ENCODE measurements around the gene CIC.

The CIC gene

DNA sequence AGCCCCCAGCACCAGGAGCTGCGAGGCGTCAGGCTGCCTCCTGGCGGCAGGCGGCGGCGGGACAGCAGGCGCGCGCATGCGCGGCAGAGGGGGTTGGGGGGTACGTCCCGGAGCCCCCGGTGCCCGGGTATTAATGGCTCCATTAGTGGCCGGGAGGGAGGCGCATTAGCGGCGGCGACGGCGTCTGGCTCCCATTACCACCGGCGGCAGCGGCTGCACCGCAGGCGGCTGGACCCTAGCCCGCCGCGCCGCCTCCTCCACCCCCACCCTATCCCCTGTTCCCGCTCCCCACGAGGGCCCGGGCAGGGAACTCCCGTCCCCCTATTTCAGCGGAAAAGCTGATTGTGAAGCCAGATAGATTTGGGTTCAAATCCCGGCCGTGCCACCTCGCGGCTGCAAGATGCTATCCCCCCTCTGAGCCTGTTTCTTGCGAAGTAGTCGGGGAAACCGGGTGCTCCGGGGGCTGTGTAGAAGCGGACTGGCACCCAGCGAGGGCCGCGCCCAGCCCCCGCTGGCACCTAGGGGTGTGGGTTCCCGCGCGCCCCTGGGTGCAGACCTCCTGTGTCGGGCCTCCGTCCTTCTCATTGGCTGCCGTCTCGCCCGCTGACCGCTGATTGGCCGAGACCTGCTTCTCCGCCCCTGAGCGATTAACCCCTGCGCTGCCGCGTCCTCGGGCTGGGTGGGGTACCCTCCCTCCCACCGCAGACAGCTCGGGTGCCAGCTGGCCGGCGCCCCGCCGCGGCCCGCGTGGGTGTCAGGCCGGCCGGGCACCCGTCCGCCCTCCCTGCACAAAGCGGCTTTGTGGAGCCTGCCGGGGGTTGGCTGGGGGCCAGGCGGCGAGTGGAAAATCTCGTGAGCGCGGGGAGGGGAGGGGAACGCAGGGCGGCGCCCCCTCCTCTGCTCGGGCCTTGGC lies 11.1 kb downstream of the CIC start:
- H3K9me2 ChIP-seq (replicated peaks; ENCODE audit: insufficient read depth, low read length): no peaks in the 10 kb centered on the region
- no peaks in the 10 kb centered on the region for H3K36me3 ChIP-seq (ENCODE audit: low read length)
- H3K27me3 ChIP-seq (ENCODE audit: low read length): no peaks in the 10 kb centered on the region
- peak overlapping the region; percentile 82 for H3K4me3 ChIP-seq (ENCODE audit: insufficient read depth, low read length, poor library complexity, severe bottlenecking)
- H3K4me2 ChIP-seq (ENCODE audit: low read depth, low read length, poor library complexity, severe bottlenecking): peak overlapping the region; percentile 62
- H3K9me3 ChIP-seq (ENCODE audit: insufficient read depth, low read length): no peaks in the 10 kb centered on the region
- H4K20me1 ChIP-seq (ENCODE audit: low read depth, low read length): no peaks in the 10 kb centered on the region
- peaks cover 30% of the 10 kb centered on the region for H3F3A ChIP-seq (ENCODE audit: insufficient read depth)
- H3K79me2 ChIP-seq (ENCODE audit: insufficient read depth, low read length): peaks cover 7% of the 10 kb centered on the region; the same call in 1 of the 2 replicates
- H3K27ac ChIP-seq (ENCODE audit: low read depth, low read length): peak overlapping the region; percentile 89
- peak overlapping the region; percentile 91 for H3K9ac ChIP-seq (ENCODE audit: low read length)
- no peak for TF ChIP-seq EZH2phosphoT487 (conservative IDR thresholded peaks at IDR 0.05; ENCODE audit: low read length)
- TF ChIP-seq, protein P1, sequence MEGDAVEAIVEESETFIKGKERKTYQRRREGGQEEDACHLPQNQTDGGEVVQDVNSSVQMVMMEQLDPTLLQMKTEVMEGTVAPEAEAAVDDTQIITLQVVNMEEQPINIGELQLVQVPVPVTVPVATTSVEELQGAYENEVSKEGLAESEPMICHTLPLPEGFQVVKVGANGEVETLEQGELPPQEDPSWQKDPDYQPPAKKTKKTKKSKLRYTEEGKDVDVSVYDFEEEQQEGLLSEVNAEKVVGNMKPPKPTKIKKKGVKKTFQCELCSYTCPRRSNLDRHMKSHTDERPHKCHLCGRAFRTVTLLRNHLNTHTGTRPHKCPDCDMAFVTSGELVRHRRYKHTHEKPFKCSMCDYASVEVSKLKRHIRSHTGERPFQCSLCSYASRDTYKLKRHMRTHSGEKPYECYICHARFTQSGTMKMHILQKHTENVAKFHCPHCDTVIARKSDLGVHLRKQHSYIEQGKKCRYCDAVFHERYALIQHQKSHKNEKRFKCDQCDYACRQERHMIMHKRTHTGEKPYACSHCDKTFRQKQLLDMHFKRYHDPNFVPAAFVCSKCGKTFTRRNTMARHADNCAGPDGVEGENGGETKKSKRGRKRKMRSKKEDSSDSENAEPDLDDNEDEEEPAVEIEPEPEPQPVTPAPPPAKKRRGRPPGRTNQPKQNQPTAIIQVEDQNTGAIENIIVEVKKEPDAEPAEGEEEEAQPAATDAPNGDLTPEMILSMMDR (IDR thresholded peaks at IDR 0.05; ENCODE audit: insufficient read depth, low read length, poor library complexity, severe bottlenecking): peak; percentile 69
- no peak overlapping the region for H2AFZ ChIP-seq (ENCODE audit: low read depth, low read length, severe bottlenecking)

DNA sequence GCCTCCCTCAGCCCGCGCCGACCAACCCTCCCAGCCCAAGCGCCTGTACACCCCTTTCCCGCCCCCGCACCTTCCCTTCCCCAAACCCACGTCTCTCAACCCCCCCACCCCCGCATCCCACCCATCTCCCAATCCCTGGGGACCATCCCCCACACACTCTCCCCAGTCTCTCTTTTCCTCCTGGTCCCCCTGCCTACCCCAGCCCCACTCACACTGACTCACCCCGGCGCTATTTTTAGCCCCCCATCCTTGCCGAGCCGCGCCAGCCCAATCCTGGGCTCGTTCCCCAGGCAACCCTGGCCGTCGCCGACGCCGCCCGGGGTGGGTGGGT lies 11.7 kb downstream of the CIC start:
- H3K4me3 ChIP-seq (ENCODE audit: insufficient read depth, low read length, poor library complexity, severe bottlenecking): peak overlapping the region; percentile 82
- peak overlapping the region; percentile 89 for H3K27ac ChIP-seq (ENCODE audit: low read depth, low read length)
- H3F3A ChIP-seq (ENCODE audit: insufficient read depth): peaks cover 29% of the 10 kb centered on the region
- peaks cover 13% of the 10 kb centered on the region; the same call in 1 of the 2 replicates for H3K79me2 ChIP-seq (ENCODE audit: insufficient read depth, low read length)
- no peaks in the 10 kb centered on the region for H3K9me2 ChIP-seq (replicated peaks; ENCODE audit: insufficient read depth, low read length)
- no peak overlapping the region for H2AFZ ChIP-seq (ENCODE audit: low read depth, low read length, severe bottlenecking)
- H3K9ac ChIP-seq (ENCODE audit: low read length): peak overlapping the region; percentile 91
- no peaks in the 10 kb centered on the region for H3K27me3 ChIP-seq (ENCODE audit: low read length)
- H4K20me1 ChIP-seq (ENCODE audit: low read depth, low read length): no peaks in the 10 kb centered on the region
- H3K9me3 ChIP-seq (ENCODE audit: insufficient read depth, low read length): no peaks in the 10 kb centered on the region
- TF ChIP-seq, protein P1 (IDR thresholded peaks at IDR 0.05; ENCODE audit: insufficient read depth, low read length, poor library complexity, severe bottlenecking): no peak
- TF ChIP-seq EZH2phosphoT487 (conservative IDR thresholded peaks at IDR 0.05; ENCODE audit: low read length): no peak
- H3K4me2 ChIP-seq (ENCODE audit: low read depth, low read length, poor library complexity, severe bottlenecking): peak overlapping the region; percentile 62
- H3K36me3 ChIP-seq (ENCODE audit: low read length): no peaks in the 10 kb centered on the region

DNA sequence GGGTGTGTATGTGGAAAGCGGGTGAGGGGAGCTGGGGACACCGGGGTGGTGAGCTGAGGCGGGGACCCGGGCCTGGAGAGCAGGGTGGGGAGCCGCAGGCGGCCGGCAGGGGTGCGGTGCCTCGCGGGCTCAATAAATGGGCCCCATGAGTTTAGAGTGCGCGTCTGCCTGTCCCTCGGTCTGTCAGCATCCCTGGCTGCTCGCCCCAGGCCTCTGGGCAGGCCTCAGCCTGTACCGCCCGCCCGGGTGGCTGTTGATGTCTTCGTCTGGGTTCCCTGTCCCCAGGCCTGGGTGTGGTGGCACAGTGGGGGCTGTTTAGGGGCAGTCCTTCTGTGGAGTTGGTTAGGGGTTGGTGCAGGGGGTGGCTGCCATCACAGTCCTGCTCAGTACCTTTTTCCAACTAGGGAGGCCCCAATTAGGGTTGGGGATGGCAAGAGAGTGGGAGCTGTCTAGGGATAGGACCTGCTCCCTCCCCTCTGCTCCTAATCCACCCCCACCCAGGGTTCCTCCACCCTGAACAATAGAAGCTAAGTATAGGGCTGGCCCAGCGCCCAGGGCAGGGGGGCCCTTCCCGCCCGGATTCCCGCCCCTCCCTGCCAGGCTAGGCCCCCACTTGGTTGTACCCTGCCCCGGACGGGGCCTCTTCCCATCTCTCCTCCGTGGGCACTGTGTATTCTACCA lies 12.2 kb downstream of the CIC start:
- peak overlapping the region; percentile 48 for H3K4me3 ChIP-seq (ENCODE audit: insufficient read depth, low read length, poor library complexity, severe bottlenecking)
- H3F3A ChIP-seq (ENCODE audit: insufficient read depth): peaks cover 24% of the 10 kb centered on the region
- no peaks in the 10 kb centered on the region for H3K9me3 ChIP-seq (ENCODE audit: insufficient read depth, low read length)
- no peaks in the 10 kb centered on the region for H4K20me1 ChIP-seq (ENCODE audit: low read depth, low read length)
- TF ChIP-seq, protein P1 (IDR thresholded peaks at IDR 0.05; ENCODE audit: insufficient read depth, low read length, poor library complexity, severe bottlenecking): no peak
- no peak for TF ChIP-seq EZH2phosphoT487 (conservative IDR thresholded peaks at IDR 0.05; ENCODE audit: low read length)
- H3K36me3 ChIP-seq (ENCODE audit: low read length): no peaks in the 10 kb centered on the region
- no peaks in the 10 kb centered on the region for H3K9me2 ChIP-seq (replicated peaks; ENCODE audit: insufficient read depth, low read length)
- H2AFZ ChIP-seq (ENCODE audit: low read depth, low read length, severe bottlenecking): no peak overlapping the region
- H3K27me3 ChIP-seq (ENCODE audit: low read length): no peaks in the 10 kb centered on the region
- peak overlapping the region; percentile 89 for H3K27ac ChIP-seq (ENCODE audit: low read depth, low read length)
- peak overlapping the region; percentile 62 for H3K4me2 ChIP-seq (ENCODE audit: low read depth, low read length, poor library complexity, severe bottlenecking)
- peak overlapping the region; percentile 91 for H3K9ac ChIP-seq (ENCODE audit: low read length)
- peaks cover 15% of the 10 kb centered on the region; the same call in 1 of the 2 replicates for H3K79me2 ChIP-seq (ENCODE audit: insufficient read depth, low read length)
